A549 (cell line): ENCODE results near the gene CLHC1.
"Not testable (repeated sequence)": the region's sequence is repeated elsewhere in the genome, so short reads cannot be mapped to it uniquely, and the experiment has no call there.

ENCODE experiments used
- ATOH8 ChIP-seq: fragments of 250-450 bp; sonication (Bioruptor Pico); IDR thresholded peaks from 2 replicates; pipeline ENCODE4 v1.5.0; 2020; ENCODE audit warnings: low read depth, mild to moderate bottlenecking, moderate library complexity
- EHMT2 ChIP-seq: fragments of 200-600 bp; sonication (generic); IDR thresholded peaks from 2 replicates; pipeline ENCODE4 v1.6.1; 2016; ENCODE audit warnings: antibody characterized with exemption, low read depth, mild to moderate bottlenecking, moderate library complexity
- EP300 ChIP-seq, 2 experiments: fragments of >200 bp; sonication (Bioruptor Twin); formaldehyde crosslinking; IDR thresholded peaks; 2 replicates in 1 of 2; 3 replicates in 1 of 2; pipeline ENCODE4 v1.6.1; 2016 to 2017
- ESRRA ChIP-seq: fragments of 150-350 bp; IDR thresholded peaks from 2 replicates; pipeline ENCODE4 v1.6.1; 2014; ENCODE audit warnings: mild to moderate bottlenecking, low read length, borderline replicate concordance
- FOXS1 ChIP-seq: fragments of 250-450 bp; sonication (Bioruptor Pico); IDR thresholded peaks from 2 replicates; pipeline ENCODE4 v1.5.0; 2020; ENCODE audit warnings: mild to moderate bottlenecking, moderate library complexity
- HDAC2 ChIP-seq: fragments of 200-600 bp; sonication (generic); IDR thresholded peaks from 2 replicates; pipeline ENCODE4 v1.6.1; 2016
- MAX ChIP-seq: IDR thresholded peaks from 2 replicates; pipeline ENCODE4 v1.6.1; 2012
- POLR2A ChIP-seq: IDR thresholded peaks from 2 replicates; pipeline ENCODE4 v1.6.1; 2012; ENCODE audit warnings: mild to moderate bottlenecking, low read length
- SMC3 ChIP-seq: fragments of >200 bp; sonication (Bioruptor Twin); formaldehyde crosslinking; IDR thresholded peaks from 3 replicates; pipeline ENCODE4 v1.6.1; 2018; ENCODE audit warnings: inconsistent platforms
- TF ChIP-seq, protein P1 (sequence below): fragments of >200 bp; sonication (Bioruptor Twin); formaldehyde crosslinking; IDR thresholded peaks from 3 replicates; pipeline ENCODE4 v1.5.1; 2016

DNA sequence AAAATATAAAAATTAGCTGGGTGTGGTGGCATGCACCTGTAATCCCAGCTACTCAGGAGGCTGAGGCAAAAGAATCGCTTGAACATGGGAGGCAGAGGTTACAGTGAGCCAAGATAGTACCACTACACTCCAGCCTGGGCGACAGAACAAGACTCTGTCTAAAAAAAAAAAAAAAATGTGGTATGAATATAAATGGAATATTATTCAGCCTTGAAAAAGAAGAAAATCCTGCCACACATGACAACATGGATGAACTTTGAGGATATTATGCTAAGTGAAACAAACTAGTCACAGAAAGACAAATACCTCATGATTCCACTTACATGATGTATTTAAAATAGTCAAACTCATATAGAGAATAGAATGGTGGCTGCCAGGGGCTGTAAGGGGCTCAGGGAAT, 88.4 kb downstream of the CLHC1 start:
- TF ChIP-seq, protein P1, sequence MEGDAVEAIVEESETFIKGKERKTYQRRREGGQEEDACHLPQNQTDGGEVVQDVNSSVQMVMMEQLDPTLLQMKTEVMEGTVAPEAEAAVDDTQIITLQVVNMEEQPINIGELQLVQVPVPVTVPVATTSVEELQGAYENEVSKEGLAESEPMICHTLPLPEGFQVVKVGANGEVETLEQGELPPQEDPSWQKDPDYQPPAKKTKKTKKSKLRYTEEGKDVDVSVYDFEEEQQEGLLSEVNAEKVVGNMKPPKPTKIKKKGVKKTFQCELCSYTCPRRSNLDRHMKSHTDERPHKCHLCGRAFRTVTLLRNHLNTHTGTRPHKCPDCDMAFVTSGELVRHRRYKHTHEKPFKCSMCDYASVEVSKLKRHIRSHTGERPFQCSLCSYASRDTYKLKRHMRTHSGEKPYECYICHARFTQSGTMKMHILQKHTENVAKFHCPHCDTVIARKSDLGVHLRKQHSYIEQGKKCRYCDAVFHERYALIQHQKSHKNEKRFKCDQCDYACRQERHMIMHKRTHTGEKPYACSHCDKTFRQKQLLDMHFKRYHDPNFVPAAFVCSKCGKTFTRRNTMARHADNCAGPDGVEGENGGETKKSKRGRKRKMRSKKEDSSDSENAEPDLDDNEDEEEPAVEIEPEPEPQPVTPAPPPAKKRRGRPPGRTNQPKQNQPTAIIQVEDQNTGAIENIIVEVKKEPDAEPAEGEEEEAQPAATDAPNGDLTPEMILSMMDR = not testable (repeated sequence)
- not testable (repeated sequence) for TF ChIP-seq ATOH8 (CRISPR knock-in tag); FOXS1 (CRISPR knock-in tag); POLR2A; EHMT2; MAX; SMC3; ESRRA; HDAC2; EP300 (IDR thresholded peaks at IDR 0.05)
